Calu3 (cell line): ENCODE data around the gene RPIA. TPM values are rescaled to one million over a fixed set of nuclear protein-coding genes. Genes with fewer than 3 reads are reported as not detected.
"Not testable (repeated sequence)": the region's sequence is repeated elsewhere in the genome, so short reads cannot be mapped to it uniquely, and the experiment has no call there.

Source experiments
- BruUV-seq: library from RNA; stranded (reverse); fragments of 400-500 nt; replicated peaks from 2 replicates; lab custom pipeline; 2021; lab: Mats Ljungman, UMichigan
- CTCF ChIA-PET: fragments of 300-600 bp; sonication (Branson Sonifier 250); formaldehyde crosslinking; loops from one replicate; lab custom pipeline; 2022; ENCODE audit warnings: antibody characterized with exemption; lab: Charles Lee
- DNase-seq: peaks from one replicate; pipeline ENCODE4 v3.0.0; 2022
- H3K27ac Mint-ChIP-seq: one replicate; pipeline ENCODE4 v1.8.0; 2022; ENCODE audit warnings: mixed read lengths; ENCODE audit not compliant: unreplicated experiment
- H3K27me3 Mint-ChIP-seq: one replicate; pipeline ENCODE4 v1.8.0; 2022; ENCODE audit warnings: mixed read lengths; ENCODE audit not compliant: unreplicated experiment
- H3K36me3 Mint-ChIP-seq: one replicate; pipeline ENCODE4 v1.8.0; 2022; ENCODE audit warnings: mild to moderate bottlenecking, moderate library complexity, mixed read lengths; ENCODE audit not compliant: insufficient read depth, unreplicated experiment
- H3K4me1 Mint-ChIP-seq: one replicate; pipeline ENCODE4 v1.8.0; 2022; ENCODE audit warnings: mild to moderate bottlenecking, low read depth, mixed read lengths; ENCODE audit not compliant: unreplicated experiment
- H3K4me3 Mint-ChIP-seq: one replicate; pipeline ENCODE4 v1.8.0; 2022; ENCODE audit warnings: mild to moderate bottlenecking, low read depth, moderate library complexity, mixed read lengths; ENCODE audit not compliant: unreplicated experiment
- H3K9me3 Mint-ChIP-seq: one replicate; pipeline ENCODE4 v1.8.0; 2022; ENCODE audit warnings: low read depth, mixed read lengths; ENCODE audit not compliant: unreplicated experiment
- intact Hi-C: fragments of 100-400 bp; cut with micrococcal nuclease; formaldehyde crosslinking; loops from one replicate; pipeline ENCODE4 v1.10.0; 2022; ENCODE audit not compliant: unreplicated experiment
- total RNA-seq: library from RNA; stranded (reverse); gene quantifications from 2 replicates; pipeline ENCODE4 v1.2.3, GENCODE V29; 2022

The RPIA gene
- total RNA-seq, 1 experiment from 2014 or later, result 23.8 TPM

DNA sequence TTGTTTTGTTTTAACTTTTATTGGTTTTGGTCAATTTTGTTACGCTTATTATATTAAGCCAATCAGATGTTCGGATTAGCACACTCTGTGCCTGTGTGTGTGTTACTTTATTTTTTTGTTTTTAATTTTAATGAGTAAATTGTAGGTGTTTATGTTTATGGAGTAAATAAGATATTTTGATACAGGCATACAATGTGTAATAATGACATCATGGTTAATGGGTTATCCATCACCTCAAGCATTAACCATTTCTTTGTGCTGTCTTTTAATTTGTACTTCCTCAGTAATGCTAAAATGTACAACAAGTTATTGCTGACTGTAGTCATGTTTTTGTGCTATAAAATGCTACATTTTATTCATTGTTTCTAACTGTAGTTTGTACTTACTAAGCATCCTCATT, 97.7 kb downstream of the RPIA start:
- DNase-seq, intact Hi-C loops, H3K4me3 Mint-ChIP-seq, H3K4me1 Mint-ChIP-seq, H3K9me3 Mint-ChIP-seq, CTCF ChIA-PET, H3K36me3 Mint-ChIP-seq, BruUV-seq, H3K27ac Mint-ChIP-seq: not testable (repeated sequence)
- peaks cover 13% of the 10 kb centered on the region for H3K27me3 Mint-ChIP-seq

DNA sequence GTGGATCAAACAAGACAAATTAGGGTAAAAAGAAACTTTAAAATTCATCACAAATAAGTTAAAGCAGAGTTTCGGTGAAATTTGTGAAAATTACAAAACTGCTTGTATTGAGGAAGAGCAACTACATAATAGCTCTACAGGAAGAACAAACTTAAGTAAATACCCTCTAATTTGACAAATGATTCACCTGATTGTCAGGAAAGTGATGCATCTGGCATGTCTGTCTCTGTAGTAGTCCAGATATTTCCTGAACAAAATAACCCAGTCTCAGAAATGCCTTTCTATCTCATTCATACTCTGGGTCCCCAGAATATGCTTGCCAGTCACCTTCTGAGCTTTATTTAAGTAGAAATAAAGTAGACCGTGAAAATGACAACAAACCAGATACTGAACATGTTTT, 104.5 kb downstream of the RPIA start:
- H3K36me3 Mint-ChIP-seq, H3K27ac Mint-ChIP-seq, CTCF ChIA-PET, H3K4me3 Mint-ChIP-seq, H3K4me1 Mint-ChIP-seq, H3K27me3 Mint-ChIP-seq, BruUV-seq, H3K9me3 Mint-ChIP-seq, DNase-seq, intact Hi-C loops: not testable (repeated sequence)

DNA sequence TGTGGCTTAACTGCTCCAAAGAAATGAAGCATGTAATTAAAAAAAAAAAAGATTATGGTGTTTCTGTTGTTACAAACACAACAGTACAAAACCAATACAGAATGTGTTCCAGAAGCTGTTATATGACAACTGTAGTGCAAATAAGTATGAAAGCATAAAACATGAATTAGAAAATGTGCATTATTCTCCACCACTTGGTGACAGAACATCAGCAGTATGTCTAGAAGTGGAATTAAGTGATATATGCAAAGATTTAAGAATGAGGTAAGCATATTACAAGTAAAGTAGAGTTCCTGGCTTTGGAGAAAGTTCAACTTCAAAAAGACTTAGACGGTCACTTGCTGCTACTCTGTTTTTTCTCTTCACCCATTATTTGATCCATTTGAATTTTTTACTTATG, 105.0 kb downstream of the RPIA start:
- H3K36me3 Mint-ChIP-seq, H3K4me3 Mint-ChIP-seq, H3K4me1 Mint-ChIP-seq, DNase-seq, H3K27ac Mint-ChIP-seq, H3K9me3 Mint-ChIP-seq, BruUV-seq, H3K27me3 Mint-ChIP-seq, CTCF ChIA-PET, intact Hi-C loops: not testable (repeated sequence)

DNA sequence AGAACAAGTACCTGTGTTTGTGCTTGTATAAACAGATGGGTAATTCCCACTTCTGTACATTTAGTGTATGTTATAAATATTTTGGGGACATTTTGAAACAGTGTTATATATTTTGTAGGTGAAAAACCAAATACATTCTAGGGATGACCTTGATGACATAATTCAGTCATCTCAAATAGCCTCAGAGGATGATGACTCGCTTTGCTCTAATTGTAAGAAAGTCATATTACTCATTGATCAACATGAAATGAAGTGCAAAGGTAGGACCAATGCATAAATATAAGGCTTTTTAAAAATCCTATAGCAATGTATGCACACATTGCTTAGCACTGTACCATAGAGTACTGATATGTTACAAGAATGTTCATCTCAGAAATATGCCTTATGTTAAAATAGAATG, 105.7 kb downstream of the RPIA start:
- H3K36me3 Mint-ChIP-seq, DNase-seq, H3K9me3 Mint-ChIP-seq, H3K4me1 Mint-ChIP-seq, CTCF ChIA-PET, H3K27ac Mint-ChIP-seq, H3K4me3 Mint-ChIP-seq, H3K27me3 Mint-ChIP-seq, BruUV-seq, intact Hi-C loops: not testable (repeated sequence)

Other genes with a start within 250 kb of the RPIA start
- not detected in 2 replicates for gene FOXI3, start 239.0 kb upstream of the RPIA start, total RNA-seq
- 16.1 and 17.4 TPM in 2 replicates for gene EIF2AK3, start 64.2 kb upstream of the RPIA start, total RNA-seq